OCI-LY3 (cell line): Measurements from ENCODE around the gene ATP1A4.

Source experiments
- CTCF ChIP-seq: fragments of 200-600, 300-600 bp; sonication (generic); IDR thresholded peaks from 2 replicates; pipeline ENCODE4 v1.5.1; 2014; ENCODE audit warnings: antibody characterized with exemption, low read length, low read depth
- EZH2phosphoT487 ChIP-seq: fragments of 200-600 bp; shearing (Covaris generic); IDR thresholded peaks from 2 replicates; pipeline ENCODE4 v1.6.1; 2018; ENCODE audit warnings: antibody characterized with exemption, mixed run types, low read depth

DNA sequence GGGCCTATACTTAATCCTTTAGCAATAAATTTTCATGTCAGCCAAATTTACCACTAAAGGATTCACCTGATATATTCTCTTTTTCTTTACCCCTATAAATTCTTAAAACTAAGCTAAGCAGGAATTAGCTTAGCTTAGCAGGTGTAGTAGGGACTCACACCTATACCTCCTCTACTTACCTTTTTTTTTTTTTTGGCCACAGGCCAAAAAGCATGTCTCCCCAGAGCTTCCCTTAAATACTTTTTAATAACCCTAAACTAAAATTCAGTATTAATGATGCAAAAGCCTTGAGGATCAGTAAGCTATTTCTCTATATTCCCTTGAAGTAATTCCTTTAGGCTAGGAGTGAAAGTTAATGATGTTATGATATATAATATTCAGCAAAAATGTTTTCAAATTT, 77.0 kb downstream of the ATP1A4 start:
- TF ChIP-seq CTCF (no peak), EZH2phosphoT487 (no peak)
